Panc1 (cell line): Measurements from ENCODE around the gene TMED4. TPM values are rescaled to one million over a fixed set of nuclear protein-coding genes. Genes with fewer than 3 reads are reported as not detected.

ENCODE experiments used
- ATAC-seq: fragments of 200-7000 bp; cut with Tn5 transposase; 2 replicates; pipeline ENCODE4 v1.9.1; 2020; ENCODE audit warnings: mild to moderate bottlenecking, moderate library complexity
- BruUV-seq: library from RNA; stranded (reverse); fragments of 400-500 nt; replicated peaks from 2 replicates; lab custom pipeline; 2021; lab: Mats Ljungman, UMichigan
- CTCF ChIA-PET: fragments of 300-600 bp; sonication (Branson Sonifier 250); formaldehyde crosslinking; loops from one replicate; lab custom pipeline; 2022; ENCODE audit warnings: antibody characterized with exemption; lab: Charles Lee
- POLR2A ChIA-PET: fragments of 300-600 bp; sonication (Branson Sonifier 250); formaldehyde crosslinking; loops from one replicate; lab custom pipeline; 2022; ENCODE audit warnings: antibody characterized with exemption; lab: Charles Lee
- DNase-seq: peaks from one replicate; pipeline ENCODE4 v3.0.0-alpha.2; 2010; ENCODE audit warnings: low read depth, low spot score
- H3K27ac ChIP-seq: 2 replicates; pipeline ENCODE4 v1.5.1; 2011; ENCODE audit warnings: mild to moderate bottlenecking, low read length, inconsistent platforms
- H3K27me3 ChIP-seq: fragments of 200-500 bp; sonication (Bioruptor generic); 2 replicates; pipeline ENCODE4 v1.6.0; 2014; ENCODE audit warnings: low read length, inconsistent platforms; ENCODE audit not compliant: control insufficient read depth, insufficient read depth
- H3K36me3 ChIP-seq: fragments of 200-500 bp; sonication (Bioruptor generic); 2 replicates; pipeline ENCODE4 v1.5.1; 2014; ENCODE audit warnings: inconsistent platforms, mild to moderate bottlenecking, low read length, moderate library complexity; ENCODE audit not compliant: control insufficient read depth, insufficient read depth
- H3K4me1 ChIP-seq: 2 replicates; pipeline ENCODE4 v1.5.1; 2011; ENCODE audit warnings: inconsistent platforms, mild to moderate bottlenecking, low read length, moderate library complexity; ENCODE audit not compliant: control insufficient read depth, insufficient read depth
- H3K4me3 ChIP-seq, 2 experiments: 2 replicates each; pipeline ENCODE4 v1.5.1; 2011 to 2012; ENCODE audit warnings: low read depth in 2 of 2, low read length in 2 of 2, mild to moderate bottlenecking in 2 of 2, inconsistent platforms in 1 of 2, moderate library complexity in 1 of 2
- H3K9me3 ChIP-seq: fragments of 200-500 bp; sonication (Bioruptor generic); 2 replicates; pipeline ENCODE4 v1.5.1; 2014; ENCODE audit warnings: low read depth, mild to moderate bottlenecking, inconsistent platforms, low read length, moderate library complexity; ENCODE audit not compliant: control insufficient read depth, insufficient read depth
- POLR2AphosphoS5 ChIP-seq: IDR thresholded peaks from 2 replicates; pipeline ENCODE4 v1.6.1; 2012; ENCODE audit warnings: mild to moderate bottlenecking, low read depth, low read length, moderate library complexity
- REST ChIP-seq, 2 experiments: IDR thresholded peaks; 2 replicates each; pipeline ENCODE4 v1.6.1; 2011 to 2012; ENCODE audit warnings: low read depth in 2 of 2, control low read depth in 1 of 2, low read length in 1 of 2, mild to moderate bottlenecking in 1 of 2, moderate library complexity in 1 of 2; ENCODE audit not compliant: insufficient read depth in 1 of 2
- SIN3A ChIP-seq: IDR thresholded peaks from 2 replicates; pipeline ENCODE4 v1.6.1; 2012; ENCODE audit warnings: low read depth, mild to moderate bottlenecking, low read length, moderate library complexity, borderline replicate concordance; ENCODE audit not compliant: insufficient read depth
- TCF7L2 ChIP-seq: IDR thresholded peaks from 2 replicates; pipeline ENCODE4 v1.6.1; 2011; ENCODE audit warnings: mild to moderate bottlenecking, low read depth, low read length, inconsistent platforms
- in situ Hi-C: cut with HindIII; loops from 2 replicates; pipeline ENCODE4 v1.10.0; 2016; ENCODE audit warnings: low sequenced_read_pairs, low pct_unique_long_range_greater_than_20kb
- intact Hi-C: fragments of 100-400 bp; cut with micrococcal nuclease; formaldehyde crosslinking; loops from one replicate; pipeline ENCODE4 v1.10.0; 2022; ENCODE audit not compliant: unreplicated experiment
- total RNA-seq: library from RNA; stranded (reverse); gene quantifications from one replicate; pipeline ENCODE4 v1.2.1, GENCODE V29; 2021; ENCODE audit not compliant: unreplicated experiment
- TF ChIP-seq, protein P1 (sequence below): fragments of 450-650 bp; IDR thresholded peaks from 2 replicates; pipeline ENCODE4 v1.5.1; 2017; ENCODE audit warnings: mild to moderate bottlenecking

TMED4 gene
- total RNA-seq, 1 experiment from 2014 or later = 123 TPM

- ATAC-seq = no peak
- POLR2A ChIA-PET = no interaction called here
Observed at GRCh38 chr7:44541876-44542610, 40.0 kb downstream of the TMED4 start.

GRCh38 chr7:44541028-44541869 is 40.8 kb downstream of the TMED4 start, which contains the start of gene NPC1L1:
TSS of gene NPC1L1 (minus strand) at chr7:44541330. CDS start at chr7:44541259, 71 bp downstream.
- in situ Hi-C loops = no loop called here

More at GRCh38 chr7:44541876-44542610, 40.0 kb downstream of the TMED4 start:
- no peak for TF ChIP-seq SIN3A
- TF ChIP-seq REST (IDR thresholded peaks at IDR 0.05; ENCODE audit: insufficient read depth in 1 of 2, low read depth in 2 of 2, low read length in 1 of 2) = no peak
- TF ChIP-seq TCF7L2 = no peak
- TF ChIP-seq, protein P1, sequence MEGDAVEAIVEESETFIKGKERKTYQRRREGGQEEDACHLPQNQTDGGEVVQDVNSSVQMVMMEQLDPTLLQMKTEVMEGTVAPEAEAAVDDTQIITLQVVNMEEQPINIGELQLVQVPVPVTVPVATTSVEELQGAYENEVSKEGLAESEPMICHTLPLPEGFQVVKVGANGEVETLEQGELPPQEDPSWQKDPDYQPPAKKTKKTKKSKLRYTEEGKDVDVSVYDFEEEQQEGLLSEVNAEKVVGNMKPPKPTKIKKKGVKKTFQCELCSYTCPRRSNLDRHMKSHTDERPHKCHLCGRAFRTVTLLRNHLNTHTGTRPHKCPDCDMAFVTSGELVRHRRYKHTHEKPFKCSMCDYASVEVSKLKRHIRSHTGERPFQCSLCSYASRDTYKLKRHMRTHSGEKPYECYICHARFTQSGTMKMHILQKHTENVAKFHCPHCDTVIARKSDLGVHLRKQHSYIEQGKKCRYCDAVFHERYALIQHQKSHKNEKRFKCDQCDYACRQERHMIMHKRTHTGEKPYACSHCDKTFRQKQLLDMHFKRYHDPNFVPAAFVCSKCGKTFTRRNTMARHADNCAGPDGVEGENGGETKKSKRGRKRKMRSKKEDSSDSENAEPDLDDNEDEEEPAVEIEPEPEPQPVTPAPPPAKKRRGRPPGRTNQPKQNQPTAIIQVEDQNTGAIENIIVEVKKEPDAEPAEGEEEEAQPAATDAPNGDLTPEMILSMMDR = no peak
- no peak for TF ChIP-seq POLR2AphosphoS5
- Histone ChIP-seq H3K27me3 (no peaks in the 10 kb centered on the region), H3K27ac (no peak overlapping the region), H3K4me3 (no peak overlapping the region), H3K4me1 (no peaks in the 10 kb centered on the region), H3K36me3 (no peaks in the 10 kb centered on the region), H3K9me3 (no peaks in the 10 kb centered on the region)
- no peak for DNase-seq
- in situ Hi-C loops = no loop called here
- BruUV-seq = no TSS peak
- intact Hi-C loops = no loop called here
- CTCF ChIA-PET = interaction anchor here (0.6 kb wide), 1 partner anchor 137 kb away, joined by 3 read pairs; no protein-coding TSS in a partner anchor

More at GRCh38 chr7:44541028-44541869, 40.8 kb downstream of the TMED4 start, which contains the start of gene NPC1L1:
- Histone ChIP-seq H3K9me3 (no peaks in the 10 kb centered on the region), H3K36me3 (no peaks in the 10 kb centered on the region), H3K4me1 (no peaks in the 10 kb centered on the region), H3K27me3 (no peaks in the 10 kb centered on the region), H3K4me3 (no peak within 1 kb of the TSS), H3K27ac (no peak within 1 kb of the TSS)
- intact Hi-C loops = no loop called here
- POLR2A ChIA-PET = no interaction called here
- TF ChIP-seq, protein P1 = no peak
- no peak for TF ChIP-seq SIN3A
- TF ChIP-seq REST (IDR thresholded peaks at IDR 0.05; ENCODE audit: insufficient read depth in 1 of 2, low read depth in 2 of 2, low read length in 1 of 2) = no peak
- no peak for TF ChIP-seq TCF7L2
- no peak for TF ChIP-seq POLR2AphosphoS5
- CTCF ChIA-PET = no interaction called here
- no peak for DNase-seq
- no peak for ATAC-seq
- BruUV-seq = no TSS peak
